Activated CD4-positive, alpha-beta T cell treated with anti-CD3 and anti-CD28 coated beads for 1 hour (primary cell): Measurements from ENCODE around the gene GPRIN3.

Experiments used
- DNase-seq: peaks from one replicate; pipeline ENCODE4 v3.0.0-alpha.2; 2020

Gene GPRIN3

DNA sequence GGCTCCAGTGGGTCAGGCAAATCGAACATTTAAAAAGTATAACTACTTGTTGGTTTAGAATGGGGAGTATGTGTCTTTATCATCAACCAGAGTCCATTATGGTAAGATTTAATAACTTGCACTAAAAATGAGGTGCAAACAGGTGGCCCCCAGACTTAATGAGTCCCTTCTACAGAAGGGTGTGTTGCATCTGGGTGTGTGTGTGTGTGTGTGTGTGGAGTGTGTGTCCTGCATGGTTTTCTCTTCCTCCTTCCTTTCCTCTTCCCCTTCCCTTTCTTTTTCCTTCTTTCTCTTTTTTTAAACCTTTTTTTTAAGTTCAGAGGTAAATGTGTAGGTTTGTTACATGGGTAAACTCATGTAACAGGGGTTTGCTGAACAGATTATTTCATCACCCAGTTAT lies 53.7 kb downstream of the GPRIN3 start:
- no peak for DNase-seq

DNA sequence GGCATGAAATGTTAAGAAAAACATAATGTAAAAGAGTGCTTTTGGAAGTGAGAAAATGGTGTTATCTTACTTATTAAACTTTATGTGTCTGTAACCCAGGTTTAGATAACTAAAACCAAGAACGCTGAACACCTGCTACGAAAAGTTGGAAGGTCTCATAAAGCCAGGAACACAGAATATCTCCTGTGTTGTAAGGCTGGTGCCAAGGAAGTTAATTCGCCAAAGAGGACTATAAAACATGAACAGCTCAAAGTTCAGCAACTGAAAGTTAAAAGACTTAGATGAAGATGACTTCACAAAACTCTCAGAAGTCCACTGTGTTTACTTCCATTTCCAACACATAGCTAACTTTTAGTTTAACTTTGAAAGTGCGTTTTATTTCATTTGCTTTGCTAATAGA lies 54.3 kb downstream of the GPRIN3 start:
- DNase-seq = no peak

DNA sequence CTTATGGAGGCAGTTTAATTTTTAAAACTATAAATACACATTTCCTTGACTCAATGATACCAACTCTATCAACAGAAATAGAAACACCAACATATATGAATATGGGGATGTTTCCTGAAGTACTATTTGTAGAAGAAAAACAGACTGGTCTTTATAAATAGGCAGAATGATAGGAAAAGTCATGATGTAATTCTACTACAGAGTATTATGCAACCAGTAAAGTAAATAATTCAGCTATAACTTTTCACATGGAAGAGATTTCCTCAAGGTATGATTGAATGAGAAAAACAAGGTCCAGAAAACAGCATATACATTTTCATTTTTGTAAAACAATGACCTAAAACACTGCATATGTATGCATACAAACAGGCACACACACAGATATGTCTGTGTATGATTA lies 56.2 kb downstream of the GPRIN3 start:
- DNase-seq = no peak

DNA sequence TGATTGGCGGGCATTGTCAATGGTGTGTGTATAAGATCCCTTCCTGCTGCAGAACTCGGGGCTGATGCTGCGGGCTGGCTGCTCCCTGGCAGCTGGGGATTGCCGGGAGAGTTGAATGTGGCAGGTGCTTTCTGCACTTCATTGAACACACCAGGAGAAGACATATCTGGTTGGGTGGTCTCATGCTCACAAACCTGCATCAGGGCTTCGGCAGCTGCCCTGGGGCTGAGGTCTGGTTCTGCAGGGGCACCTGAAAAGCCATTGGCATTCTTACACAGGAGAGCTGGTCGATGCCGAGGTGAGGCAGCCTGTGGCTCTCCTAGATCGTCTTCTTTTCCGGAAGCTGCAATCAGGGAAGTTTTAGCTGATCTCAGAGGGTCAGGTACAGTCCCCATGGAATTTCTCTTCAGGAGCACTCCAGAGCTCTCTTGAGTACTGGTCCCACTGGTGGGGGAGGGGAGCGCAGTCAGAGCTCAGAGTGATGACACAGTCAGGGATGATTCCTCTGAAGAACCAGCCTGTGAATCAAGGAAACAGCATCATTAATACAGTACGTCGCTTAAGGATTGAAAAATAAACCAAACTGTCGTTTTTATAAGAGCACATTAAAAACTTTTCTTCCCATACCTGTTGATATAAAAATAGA lies 57.8 kb downstream of the GPRIN3 start:
- no peak for DNase-seq

DNA sequence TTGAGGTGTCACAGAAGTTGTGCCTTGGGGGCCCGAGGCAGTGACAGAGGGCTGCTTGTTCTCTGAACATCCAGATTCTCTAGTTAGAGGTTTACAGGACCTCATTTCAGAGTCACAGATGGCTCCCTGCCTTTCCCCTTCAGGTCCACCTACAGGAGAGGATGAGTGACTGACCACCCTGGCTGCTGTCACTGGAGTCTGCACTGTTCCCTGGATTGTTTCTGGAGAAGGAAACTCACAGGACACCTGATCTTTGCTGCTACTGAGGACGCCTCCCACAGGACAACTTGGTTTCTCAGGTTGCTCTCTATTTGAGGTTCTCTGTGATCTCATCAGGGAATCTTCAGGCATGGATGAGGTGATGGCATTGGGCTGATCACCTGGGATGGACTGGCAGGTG lies 58.3 kb downstream of the GPRIN3 start:
- no peak for DNase-seq

DNA sequence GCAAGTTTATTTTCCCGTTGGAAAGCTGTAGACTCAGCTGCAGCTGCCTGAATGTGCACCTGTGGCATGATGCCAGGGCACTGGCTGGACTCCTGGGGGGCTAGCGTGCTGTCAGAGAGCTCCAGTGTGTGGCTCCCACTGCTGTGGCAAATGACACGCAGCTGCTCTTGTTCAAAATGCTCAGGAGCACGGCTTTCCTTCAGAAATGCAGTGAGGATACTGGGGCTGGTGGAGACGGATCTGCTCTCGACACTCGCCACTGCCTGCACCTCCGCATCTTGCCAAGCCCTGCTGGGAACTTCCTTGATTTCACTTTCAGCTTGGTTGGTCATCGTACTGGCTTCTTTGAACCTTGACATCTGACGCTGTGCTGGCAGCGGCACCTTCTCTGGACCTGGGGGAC lies 58.7 kb downstream of the GPRIN3 start:
- no peak for DNase-seq

DNA sequence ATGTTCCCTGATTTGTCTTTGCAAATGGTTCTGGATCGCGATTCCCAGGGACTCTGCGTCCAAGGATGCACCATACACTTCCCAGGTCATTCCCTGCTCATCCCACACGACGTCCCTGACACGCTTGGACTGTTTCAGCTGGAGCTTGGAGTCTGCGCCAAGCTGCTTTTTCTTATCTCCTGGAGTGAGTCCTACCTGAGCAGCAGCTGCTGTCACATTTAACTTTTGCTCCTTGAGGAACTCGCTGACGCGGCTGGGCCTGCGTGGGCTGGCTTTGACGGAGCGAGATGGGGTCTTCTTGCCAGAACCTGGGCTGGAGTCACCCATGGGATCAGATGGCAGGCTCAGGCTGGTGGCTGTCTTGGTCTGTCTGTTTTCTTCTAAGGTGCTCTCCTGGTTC lies 59.6 kb downstream of the GPRIN3 start:
- no peak for DNase-seq

DNA sequence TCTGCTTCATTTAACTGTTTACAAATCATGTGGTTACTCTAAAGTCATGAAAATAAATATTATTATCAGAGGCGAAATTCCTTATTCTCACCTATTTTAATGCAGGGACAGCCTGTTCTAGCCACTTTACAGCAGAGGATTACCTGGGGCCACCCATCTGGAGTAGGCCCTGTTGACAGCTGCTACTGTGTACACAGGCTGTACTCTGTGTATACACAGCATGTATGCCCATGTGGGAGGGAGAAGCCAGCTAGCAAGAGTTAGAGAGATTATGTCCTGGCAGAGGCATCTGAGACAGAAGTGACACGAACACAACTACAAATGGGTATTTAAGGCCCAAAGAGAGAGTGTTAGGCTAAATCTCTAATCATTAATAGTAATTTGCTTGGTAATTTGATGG lies 62.1 kb downstream of the GPRIN3 start:
- no peak for DNase-seq

DNA sequence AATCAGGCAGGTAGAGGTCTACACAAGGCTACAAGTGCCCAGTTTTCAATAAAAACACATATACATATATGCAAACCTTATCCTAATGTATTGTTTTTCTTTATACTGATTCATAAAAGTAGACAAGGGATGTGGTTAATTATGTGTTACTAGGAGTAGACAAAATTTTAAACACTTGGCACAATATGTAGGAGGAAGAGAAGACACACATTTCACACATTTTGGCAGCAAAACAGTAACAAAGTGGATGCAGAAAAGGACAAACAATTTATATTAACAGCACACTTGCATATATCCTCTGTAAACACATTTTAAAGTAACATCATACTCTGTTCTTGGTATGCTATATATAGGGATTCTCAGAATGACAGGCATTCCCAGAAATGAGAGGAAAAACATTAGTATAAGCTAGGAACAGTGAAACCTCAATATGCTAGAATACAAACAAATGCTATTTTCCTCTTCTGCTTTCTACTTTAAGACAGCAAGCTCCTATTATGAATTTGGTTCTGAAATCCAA lies 63.8 kb downstream of the GPRIN3 start:
- no peak for DNase-seq

DNA sequence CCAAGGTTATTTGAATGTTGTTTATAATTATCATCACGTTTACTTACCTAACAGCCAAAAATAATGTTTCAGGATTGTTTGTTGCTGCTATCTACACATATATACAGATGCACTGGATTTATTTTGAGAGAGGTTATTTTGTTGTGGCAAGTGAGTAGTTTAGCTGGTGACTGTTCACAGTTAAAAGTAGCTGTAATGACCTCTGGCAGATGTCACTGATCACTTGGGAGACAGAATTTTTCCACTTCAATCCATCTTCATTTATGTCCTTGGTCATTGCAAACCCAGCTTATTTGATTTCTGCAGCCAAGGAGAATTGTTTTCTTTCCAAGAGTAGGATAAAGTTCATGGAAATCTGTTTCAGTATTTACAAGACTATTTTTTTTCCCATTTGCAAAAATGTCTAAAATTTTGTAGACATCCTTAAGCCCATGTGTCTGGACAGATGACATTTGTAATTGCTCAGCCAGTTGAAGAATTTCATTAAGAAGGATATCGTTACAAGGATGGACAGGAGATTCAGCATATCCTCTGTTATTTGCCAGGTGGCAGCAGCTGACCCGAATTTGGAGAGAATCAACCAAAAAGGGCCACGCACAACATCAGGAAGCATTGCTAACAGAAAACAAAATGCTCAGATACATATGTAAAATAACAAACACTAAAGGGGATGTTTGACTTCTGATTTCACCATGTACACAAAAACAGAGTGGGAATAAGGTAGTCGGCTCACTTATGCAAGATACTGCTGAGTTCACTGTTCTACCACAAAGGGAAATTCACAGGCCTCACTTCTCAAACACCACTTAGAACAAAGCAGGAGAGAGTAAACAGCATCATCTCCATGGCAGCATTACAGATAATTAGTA lies 64.5 kb downstream of the GPRIN3 start:
- DNase-seq = no peak

DNA sequence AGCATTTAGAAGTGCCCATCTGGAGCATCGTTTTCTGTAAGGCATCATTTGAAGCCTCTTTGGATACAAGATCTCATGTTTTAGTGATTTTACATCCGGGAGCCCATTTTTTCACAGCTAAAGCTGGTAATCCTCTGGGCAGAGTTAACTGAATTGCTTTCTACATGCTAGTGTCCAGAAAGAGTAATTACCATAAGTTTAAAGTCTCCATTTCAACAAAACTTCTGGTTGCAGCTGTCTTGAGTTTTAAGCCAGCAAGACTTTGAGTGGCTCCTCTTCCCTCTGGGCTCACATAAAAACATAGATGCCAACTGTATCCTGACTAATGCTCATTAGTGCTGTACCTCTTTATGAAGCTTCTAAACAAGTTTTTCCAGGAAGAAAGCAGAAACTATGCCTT lies 65.4 kb downstream of the GPRIN3 start:
- DNase-seq = no peak

DNA sequence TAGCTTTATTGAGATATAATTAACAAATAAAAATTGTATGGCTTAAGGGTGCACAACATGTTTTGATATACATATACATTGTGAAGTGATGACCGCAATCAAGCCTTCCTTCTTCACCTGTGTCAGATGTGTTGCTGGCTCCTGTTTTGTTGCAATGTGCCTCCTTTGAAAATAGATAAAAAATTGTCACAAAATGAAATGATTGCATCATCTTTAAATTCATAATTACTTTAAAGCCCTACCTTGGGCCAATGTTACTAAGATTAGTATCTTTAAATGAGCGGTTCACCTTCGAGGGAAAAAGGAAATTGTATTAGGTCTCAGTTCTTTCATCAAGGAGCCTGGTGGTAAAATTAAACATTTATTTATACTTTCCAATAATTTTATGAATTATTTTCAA lies 77.3 kb downstream of the GPRIN3 start:
- no peak for DNase-seq

DNA sequence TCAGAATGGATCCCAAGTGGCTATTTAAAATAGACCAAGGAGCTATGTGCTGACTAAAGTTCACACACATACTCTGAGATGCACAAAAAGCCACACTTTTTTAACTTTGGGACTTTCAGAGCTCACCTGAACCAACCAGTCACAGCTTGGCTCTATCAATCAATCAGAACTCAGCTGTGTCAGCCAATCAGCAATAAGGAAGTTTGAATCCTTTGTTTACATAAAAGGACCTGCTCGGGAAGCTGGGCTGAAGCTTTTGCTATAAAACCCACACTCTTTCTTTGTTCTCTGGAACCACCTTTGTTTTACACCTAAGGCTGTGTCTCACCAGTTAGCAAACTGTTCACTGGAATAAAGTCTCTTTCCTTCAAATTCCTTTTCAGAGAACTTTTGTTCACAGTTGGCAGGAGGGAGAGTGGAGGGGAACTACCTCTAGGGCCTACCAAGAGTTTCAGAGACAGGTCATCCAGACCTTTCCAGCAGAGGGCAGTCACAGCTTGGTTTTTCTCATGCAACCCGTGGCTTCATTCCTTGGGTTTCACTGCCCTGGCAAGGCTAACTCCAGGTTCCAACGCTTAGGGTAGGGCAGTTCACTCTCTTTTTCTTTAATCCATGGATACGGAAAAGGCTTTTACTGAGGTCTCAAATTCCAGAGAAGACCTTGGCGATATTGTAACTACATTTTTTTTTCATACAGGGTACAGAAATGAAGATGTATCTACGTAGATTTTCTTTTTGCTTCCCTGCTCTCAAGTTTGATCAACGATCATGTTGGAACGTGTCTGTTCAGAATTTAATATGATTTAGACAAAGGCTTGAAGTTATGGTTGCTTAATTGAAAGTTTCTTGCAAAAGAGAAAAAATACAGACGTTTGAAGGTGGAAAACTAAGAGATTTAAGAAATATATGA lies 80.7 kb downstream of the GPRIN3 start:
- DNase-seq = peak; percentile 63

DNA sequence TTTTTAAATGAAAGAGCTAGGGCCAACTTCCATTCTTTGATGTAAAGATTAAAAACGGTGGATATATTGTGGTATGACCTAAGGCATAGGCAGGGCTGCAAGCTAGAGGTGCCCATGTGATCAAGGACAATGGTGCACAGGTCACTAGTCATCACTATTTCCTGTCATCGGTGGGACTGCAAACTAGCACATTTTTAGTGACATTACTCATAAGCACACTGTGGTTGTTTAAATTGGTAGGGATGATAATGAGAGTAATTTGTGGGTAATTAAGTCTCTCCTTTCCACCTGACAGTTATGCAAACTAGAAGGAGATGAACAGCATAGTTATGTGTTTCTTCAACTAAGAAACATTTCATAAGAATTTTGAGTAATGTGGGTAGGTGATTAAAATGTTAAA lies 85.4 kb downstream of the GPRIN3 start:
- DNase-seq = no peak

DNA sequence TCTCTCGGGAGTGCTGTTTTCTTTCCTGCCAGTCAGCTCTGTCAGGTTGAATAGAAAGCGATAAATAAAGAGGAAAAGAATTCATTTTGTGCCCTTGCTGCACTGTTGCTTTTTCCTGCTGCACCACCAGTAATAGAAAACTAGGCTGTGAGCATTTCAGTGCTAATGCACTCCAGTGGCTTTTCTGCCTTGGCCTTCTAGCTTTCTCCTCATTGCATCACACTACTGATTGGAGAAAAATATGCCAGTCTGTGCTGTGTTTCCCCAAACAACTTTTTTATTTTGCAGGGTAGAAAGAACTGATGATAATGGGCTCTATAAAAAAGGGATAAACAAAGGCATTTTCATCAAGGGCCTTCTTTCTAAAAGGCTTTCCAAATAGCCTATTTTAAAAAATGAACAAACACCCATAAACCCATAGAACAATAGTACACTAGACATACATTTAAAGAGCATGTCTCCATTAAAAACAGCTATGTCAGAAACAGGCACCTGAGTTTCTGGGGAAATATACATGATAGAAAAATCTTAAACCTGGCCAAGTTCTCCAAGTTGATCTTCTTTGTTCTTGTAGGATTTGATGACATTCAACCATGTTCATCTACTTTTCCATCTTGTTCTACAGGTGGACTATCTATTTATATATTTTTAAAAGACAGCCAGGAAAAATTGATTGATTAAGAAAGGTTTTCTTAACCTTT lies 86.3 kb downstream of the GPRIN3 start:
- no peak for DNase-seq

DNA sequence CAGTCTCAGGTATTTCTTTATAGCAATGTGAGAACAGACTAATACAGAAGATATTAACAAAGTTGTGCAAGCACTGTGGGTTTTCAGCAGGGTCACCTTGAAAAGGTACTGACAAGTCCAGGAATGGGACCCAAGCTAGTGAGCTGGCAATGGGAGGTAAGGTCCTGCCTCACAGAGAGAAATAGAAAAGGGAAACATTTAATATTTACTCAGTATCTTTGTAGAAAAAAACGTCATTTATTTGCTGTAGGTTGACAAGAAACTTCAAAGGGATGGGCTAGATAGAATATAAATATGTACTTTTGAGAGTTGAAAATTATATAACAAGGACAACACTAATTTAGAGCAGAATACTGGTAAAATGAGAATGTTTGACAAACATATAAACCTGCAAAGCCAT lies 89.0 kb downstream of the GPRIN3 start:
- DNase-seq = no peak

DNA sequence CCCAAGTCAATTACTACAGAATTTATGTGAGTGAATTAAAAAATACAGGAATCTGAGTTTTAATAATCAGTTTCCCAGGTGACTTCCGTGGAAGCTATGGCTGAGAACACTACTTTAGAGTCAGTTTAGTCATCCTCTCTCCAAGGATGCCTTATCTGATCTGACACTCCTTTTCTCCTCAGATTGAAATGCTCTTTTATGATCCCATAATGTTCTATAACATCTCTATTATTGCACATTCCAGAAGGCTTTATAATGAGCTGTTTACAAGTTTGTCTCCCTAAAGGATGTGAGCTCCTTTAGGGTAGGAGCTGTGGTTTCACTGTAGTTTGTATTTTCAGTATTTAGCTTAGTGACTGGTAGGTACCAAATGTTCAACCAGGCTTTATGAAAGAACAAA lies 90.0 kb downstream of the GPRIN3 start:
- DNase-seq = no peak

DNA sequence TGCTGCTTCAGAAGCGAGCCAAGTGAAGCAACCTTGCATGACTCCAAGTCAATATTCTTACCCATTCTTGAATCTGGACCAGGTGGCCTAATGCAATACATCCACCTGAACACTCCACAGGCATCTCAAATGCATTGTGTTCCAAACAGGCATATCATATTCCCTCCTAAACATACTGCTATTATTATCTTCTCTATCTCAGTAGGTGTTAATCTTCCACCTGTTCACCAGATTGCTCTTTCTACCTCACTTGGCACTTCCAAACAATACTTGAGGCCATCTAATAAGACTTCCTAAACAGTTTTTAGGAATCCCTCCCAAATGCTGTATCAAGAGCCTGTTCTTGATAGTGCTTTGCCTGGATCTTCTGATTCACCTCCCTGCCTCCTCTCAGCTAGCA lies 90.7 kb downstream of the GPRIN3 start:
- DNase-seq = no peak

DNA sequence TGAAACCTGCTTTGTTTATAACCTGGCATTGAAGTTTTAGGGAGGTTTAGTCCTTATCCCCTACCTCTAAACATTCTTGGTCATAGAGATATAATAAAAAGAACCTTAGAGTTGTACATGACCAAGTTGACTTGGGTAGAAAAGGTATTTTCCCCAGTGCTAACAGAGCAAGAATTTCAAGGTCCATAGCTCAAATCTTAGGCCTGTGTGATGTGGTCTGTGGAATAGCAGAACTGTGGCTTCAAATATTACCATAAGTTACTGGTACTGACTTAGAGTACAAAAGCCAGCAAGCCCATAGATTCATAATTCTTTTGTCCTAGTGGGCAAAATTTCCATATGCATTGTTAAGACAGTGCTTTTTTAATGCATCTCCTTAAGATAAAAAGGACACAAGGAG lies 91.2 kb downstream of the GPRIN3 start:
- no peak for DNase-seq

DNA sequence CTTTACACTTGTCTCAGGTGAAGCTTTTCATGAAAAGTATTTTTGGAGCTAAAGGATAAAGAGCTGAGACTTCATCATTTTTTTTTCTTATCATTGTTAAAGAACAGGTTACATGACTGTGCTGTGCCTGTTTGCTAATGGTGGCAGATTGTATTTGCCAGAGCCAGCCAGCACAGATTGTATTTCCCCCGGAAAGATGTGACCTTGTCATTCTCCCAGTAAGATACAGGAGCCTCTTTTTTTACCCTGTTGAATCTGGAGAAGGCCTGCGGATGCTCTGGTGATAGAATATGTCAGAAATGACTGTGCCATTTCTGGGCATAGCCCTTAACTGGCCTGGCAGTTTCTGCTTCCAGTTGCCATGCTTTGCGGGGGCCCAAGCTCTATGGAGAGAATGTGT lies 91.9 kb downstream of the GPRIN3 start:
- no peak for DNase-seq

DNA sequence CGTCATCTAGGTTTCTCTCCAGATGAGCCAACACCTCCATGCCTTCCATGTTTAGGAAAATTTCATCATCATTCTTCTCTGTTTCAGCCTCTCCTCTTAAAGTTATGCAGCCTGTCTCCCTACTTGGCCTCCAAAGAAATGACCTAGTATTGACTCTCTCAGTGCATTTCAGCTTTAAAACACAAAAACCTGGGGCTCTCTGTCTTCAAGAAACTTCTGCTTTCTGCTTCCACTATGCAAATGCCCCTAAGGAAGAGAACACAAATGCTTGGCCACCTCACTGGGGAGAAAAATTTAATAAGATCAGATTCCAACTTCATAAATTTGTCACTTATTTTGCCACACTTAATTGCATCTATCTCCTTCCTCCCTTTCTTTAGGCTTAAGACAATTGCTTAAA lies 93.3 kb downstream of the GPRIN3 start:
- DNase-seq = no peak

DNA sequence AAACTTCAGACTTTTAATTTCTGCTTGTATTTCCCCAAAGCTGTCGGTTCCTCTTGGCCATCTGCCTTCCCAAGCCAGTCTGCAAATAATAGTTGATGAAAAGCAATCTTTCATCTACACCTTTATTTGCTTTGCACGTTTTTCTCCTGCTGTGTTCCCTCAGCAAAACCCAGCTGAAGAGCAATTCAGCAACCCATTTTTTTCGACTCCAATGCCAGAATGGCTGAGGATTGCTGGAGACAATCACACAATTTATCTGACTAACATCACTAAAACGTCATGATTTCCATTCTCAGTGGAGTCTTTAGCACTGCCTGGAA lies 94.3 kb downstream of the GPRIN3 start:
- DNase-seq = no peak
